Astrocyte of the spinal cord (primary cell): ENCODE data around the gene CAMTA1.

ENCODE experiments used
- DNase-seq: peaks from one replicate; pipeline ENCODE4 v3.0.0; 2011; ENCODE audit warnings: low read depth, low spot score
- H3K4me3 ChIP-seq: 2 replicates; pipeline ENCODE4 v1.5.1; 2011; ENCODE audit warnings: low read depth, mild to moderate bottlenecking, low read length, moderate library complexity
- CTCF ChIP-seq: IDR thresholded peaks from 2 replicates; pipeline ENCODE4 v1.5.1; 2012; ENCODE audit warnings: low read depth, mild to moderate bottlenecking, low read length, inconsistent platforms
- in situ Hi-C: cut with HindIII; loops from 2 replicates; pipeline ENCODE4 v1.10.0; 2017; ENCODE audit warnings: low sequenced_read_pairs

Gene CAMTA1

DNA sequence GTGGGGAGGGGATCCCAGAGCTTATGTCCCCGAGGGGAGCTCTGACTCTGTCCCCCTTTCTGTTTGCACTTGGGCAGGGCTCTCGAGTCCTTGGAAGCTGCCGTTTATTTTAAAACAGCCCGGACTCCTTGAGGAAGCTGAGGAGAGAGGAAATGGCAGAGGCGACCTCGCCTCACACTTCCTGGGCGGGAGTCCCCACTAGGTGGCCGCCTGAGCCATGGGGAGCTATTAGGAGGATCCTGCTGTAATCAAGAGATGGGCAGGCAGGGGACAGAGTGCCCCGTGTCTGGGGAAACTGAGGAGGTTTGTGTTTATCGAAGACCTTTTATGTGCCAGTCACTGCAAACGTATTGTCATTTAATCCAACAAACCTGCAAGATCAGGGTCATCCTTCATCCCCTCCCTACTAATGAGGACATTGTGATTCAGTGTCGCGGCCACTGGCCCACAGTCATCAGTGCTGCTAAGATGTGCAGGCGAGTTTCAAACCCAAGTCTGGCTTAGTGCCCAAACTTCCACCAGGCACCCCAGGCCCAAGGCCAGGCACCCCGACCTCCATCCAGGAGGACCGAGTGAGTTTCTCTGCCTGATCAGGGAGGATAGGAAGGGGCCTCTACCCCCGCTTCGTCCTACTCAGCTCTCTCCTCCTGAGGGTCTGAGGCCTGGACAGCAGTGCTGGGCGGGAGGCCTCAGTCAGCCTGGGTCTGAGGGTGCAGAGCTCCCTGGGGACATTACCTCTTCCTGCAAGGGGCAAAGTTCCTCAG lies 669.0 kb downstream of the CAMTA1 start:
- no peak for DNase-seq
- in situ Hi-C loops: no loop called here
- peak; percentile 58 for TF ChIP-seq CTCF
- H3K4me3 ChIP-seq: no peak overlapping the region

GRCh38 chr1:7454895-7455784 lies 669.9 kb downstream of the CAMTA1 start:
- TF ChIP-seq CTCF: no peak
- peak; percentile 63 for DNase-seq
- H3K4me3 ChIP-seq: no peak overlapping the region
- in situ Hi-C loops: no loop called here

- H3K4me3 ChIP-seq: no peak overlapping the region
- no peak for TF ChIP-seq CTCF
- DNase-seq: no peak
- in situ Hi-C loops: no loop called here
Observed at GRCh38 chr1:7455796-7456721, 670.8 kb downstream of the CAMTA1 start.

DNA sequence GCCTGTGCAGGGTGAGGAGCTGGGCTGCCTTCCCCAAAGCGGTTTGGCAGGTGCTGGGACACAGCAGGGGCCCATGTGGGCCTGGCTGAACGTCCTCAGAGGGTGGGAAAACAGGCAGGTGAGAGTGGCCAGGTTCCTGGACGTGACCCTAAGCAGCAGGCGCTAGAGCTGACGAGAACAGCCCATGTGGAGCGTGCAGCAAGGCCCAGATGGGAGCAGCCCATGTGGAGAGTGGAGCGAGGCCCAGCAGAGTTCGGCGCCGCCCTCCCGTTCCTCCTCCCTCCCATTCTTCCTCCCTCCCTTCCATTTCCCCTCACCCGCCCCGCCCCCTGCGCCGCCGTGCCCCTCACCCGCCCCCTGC lies 671.4 kb downstream of the CAMTA1 start:
- no peak overlapping the region for H3K4me3 ChIP-seq
- TF ChIP-seq CTCF: no peak
- in situ Hi-C loops: no loop called here
- no peak for DNase-seq

GRCh38 chr1:7457811-7458210 lies 672.6 kb downstream of the CAMTA1 start:
- in situ Hi-C loops: no loop called here
- H3K4me3 ChIP-seq: no peak overlapping the region
- DNase-seq: no peak
- TF ChIP-seq CTCF: no peak

- no peak for DNase-seq
- in situ Hi-C loops: no loop called here
- no peak for TF ChIP-seq CTCF
- H3K4me3 ChIP-seq: no peak overlapping the region
Observed at GRCh38 chr1:7458946-7459345, 673.7 kb downstream of the CAMTA1 start.
